ENCODE results near the gene LPIN1.
A peak's percentile ranks its signal among the peaks of the same experiment; 100 is the strongest.
"Not testable (repeated sequence)": the region's sequence is repeated elsewhere in the genome, so short reads cannot be mapped to it uniquely, and the experiment has no call there.

Gene LPIN1

DNA sequence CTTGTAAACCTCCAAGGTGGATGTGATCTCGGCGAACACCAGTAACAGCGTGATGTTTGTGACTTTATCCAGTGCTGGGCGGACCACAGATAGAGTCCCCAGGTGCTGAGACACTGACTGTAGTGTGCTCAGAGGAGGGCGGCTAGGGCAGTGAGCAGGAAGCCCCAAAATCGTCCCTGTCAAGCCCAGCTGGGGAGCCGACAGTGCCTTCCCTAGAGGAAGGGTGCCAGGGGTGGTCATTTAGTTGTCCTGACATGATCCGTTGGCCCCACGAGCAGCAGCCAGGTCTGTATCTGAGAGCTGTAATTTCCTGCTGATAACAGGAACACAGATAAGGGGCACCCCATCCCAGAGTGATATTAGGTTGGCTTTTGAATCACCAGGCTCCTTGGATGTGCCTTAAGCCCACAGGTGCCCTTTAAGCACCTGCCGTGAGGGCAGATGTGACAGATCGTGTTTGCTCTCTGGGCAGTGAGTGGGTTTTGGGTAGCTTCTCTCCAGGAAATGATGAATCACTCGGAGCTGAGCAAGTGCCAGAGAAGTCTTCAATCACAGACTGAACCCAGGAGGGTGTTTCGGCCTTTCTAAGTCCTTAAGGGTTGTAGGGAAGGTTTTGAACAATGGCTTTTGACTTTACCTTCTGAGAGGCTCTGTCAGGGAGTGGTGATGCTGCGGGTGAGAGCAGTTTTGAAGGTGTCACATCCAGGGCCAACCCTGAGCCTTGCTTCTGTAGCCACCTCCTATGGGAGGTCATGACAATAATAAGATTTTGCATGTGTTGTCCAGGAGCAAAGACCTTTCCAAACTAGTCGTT, 7.7 kb downstream of the LPIN1 start:
- in situ Hi-C loops (cut with MboI; ENCODE audit: low pct_unique_long_range_greater_than_20kb, low sequenced_read_pairs) = no loop called here
- peak; percentile 65 for DNase-seq

DNA sequence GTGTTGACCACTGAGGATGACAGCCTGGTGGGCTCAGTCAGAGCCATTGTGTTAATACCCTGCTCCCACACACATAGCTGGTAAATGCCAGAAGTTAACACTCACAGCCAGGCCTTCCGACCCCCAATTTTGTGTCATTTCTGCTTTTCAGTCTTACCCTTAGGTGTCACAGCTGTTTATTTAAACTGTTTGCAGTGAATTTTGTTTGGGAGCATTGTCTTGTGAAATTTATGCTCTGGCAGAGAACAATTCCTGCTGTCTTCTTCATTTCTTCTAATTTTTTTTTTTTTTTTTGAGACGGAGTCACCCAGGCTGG, 8.2 kb downstream of the LPIN1 start:
- no peak for DNase-seq
- in situ Hi-C loops (cut with MboI; ENCODE audit: low pct_unique_long_range_greater_than_20kb, low sequenced_read_pairs) = no loop called here

DNA sequence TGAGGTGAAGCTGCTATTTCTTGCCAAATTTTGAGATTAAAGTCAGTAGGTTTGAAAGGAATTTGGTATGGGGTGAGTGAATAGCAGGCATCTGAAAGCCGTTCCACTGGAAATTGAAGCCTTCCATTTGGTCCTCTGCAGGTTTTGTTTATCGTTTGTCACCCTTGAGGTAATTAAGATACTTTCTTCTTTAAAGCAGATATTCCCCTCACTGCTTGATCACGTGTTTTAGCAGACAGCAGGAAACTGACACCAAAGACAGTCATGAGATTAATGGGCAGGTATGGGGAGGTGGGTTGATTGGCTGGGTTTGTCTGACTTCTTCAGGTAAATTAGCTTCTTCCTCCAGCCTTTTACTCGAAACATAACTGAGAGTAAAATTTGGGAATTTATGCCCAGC, 10.7 kb downstream of the LPIN1 start:
- in situ Hi-C loops (cut with MboI; ENCODE audit: low pct_unique_long_range_greater_than_20kb, low sequenced_read_pairs) = no loop called here
- no peak for DNase-seq

DNA sequence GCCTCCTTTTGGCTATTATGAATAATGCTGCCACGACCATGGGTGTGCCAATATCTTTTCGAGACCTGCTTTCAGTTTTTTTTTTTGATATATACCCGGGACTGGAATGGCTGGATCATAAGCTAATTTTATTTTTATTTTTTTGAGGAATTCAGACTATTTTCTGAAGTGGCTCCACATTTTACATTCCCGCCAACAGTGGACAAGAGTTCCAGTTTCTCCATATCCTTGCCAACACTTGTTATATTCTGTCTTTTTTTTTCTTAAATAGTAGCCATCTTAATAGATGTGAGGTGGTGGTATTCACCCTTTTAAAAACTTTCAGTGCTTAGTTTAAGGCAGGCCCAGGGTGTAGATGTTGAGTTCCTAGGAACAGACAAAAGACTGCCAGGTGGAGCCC, 11.8 kb downstream of the LPIN1 start:
- no peak for DNase-seq
- in situ Hi-C loops (cut with MboI; ENCODE audit: low pct_unique_long_range_greater_than_20kb, low sequenced_read_pairs) = no loop called here

DNA sequence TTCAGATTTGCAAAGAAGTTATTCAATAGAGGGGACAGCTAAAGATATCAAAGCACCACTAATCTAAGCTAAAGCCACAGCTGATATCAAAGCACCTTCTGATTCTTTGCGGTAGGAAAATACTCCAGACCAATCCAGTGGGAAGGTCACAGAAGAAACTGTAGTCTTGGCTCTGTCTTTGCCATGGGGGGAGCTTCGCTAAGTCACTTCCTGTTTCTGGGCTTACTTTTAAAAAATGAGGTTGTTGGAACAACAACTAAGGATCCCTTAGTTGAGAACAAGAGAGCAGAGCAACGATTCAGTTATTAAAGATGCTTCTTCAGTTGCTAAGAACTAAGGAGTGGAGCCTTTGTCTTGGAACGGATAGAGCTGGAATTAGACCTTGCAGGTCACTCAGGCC, 12.2 kb downstream of the LPIN1 start:
- in situ Hi-C loops (cut with MboI; ENCODE audit: low pct_unique_long_range_greater_than_20kb, low sequenced_read_pairs) = no loop called here
- no peak for DNase-seq

DNA sequence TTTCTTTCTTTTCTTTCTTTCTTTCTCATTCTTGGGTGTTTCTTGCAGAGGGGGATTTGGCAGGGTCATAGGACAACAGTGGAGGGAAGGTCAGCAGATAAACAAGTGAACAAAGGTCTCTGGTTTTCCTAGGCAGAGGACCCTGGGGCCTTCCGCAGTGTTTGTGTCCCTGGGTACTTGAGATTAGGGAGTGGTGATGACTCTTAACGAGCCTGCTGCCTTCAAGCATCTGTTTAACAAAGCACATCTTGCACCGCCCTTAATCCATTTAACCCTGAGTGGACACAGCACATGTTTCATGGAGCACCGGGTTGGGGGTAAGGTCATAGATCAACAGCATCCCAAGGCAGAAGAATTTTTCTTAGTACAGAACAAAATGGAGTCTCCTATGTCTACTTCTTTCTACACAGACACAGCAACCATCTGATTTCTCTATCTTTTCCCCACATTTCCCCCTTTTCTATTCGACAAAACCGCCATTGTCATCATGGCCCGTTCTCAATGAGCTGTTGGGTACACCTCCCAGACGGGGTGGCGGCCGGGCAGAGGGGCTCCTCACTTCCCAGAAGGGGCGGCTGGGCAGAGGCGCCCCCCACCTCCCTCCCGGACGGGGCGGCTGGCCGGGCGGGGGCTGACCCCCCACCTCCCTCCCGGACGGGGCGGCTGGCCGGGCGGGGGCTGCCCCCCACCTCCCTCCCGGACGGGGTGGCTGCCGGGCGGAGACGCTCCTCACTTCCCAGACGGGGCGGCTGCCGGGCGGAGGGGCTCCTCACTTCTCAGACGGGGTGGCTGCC, 12.9 kb downstream of the LPIN1 start:
- in situ Hi-C loops (cut with MboI; ENCODE audit: low pct_unique_long_range_greater_than_20kb, low sequenced_read_pairs); DNase-seq: not testable (repeated sequence)

DNA sequence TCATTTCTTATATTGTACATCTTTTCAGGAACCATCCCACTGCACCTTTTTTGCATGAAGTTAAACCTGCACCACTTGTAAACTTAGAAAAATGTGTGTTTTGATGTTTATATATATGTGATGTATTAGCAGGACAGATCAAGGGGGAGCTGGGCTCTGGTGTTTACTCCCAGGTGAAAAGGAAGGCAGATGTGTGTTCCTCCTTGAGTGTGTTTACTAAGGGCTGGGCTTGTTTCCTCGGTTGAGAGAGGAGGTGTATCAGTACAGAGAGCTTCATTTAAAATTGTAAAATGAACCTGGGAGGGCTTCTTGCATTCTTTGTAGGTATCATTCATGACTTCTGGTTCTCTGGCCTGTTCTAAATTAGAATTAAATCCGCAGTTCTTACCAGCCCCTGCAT, 14.8 kb downstream of the LPIN1 start:
- in situ Hi-C loops (cut with MboI; ENCODE audit: low pct_unique_long_range_greater_than_20kb, low sequenced_read_pairs) = no loop called here
- no peak for DNase-seq

DNA sequence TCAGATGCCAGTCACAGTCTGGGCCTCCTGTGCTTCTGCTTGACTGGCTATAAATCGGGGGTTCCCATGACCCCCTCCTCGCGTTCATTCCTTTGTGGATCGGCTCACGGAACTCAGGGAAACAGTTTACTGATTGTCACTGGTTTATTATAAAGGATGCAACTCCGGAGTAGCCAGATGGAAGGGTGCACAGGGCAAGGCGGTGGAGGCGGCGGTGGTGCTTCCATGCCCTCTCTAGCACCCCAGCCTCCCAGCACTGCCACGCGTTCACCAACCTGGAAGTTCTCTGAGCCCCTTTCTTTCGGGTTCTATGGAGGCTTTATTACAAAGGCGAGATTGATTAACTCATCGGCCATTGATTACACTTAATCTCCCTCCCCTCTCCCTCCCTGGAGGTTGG, 15.6 kb downstream of the LPIN1 start:
- DNase-seq = no peak
- in situ Hi-C loops (cut with MboI; ENCODE audit: low pct_unique_long_range_greater_than_20kb, low sequenced_read_pairs) = no loop called here

DNA sequence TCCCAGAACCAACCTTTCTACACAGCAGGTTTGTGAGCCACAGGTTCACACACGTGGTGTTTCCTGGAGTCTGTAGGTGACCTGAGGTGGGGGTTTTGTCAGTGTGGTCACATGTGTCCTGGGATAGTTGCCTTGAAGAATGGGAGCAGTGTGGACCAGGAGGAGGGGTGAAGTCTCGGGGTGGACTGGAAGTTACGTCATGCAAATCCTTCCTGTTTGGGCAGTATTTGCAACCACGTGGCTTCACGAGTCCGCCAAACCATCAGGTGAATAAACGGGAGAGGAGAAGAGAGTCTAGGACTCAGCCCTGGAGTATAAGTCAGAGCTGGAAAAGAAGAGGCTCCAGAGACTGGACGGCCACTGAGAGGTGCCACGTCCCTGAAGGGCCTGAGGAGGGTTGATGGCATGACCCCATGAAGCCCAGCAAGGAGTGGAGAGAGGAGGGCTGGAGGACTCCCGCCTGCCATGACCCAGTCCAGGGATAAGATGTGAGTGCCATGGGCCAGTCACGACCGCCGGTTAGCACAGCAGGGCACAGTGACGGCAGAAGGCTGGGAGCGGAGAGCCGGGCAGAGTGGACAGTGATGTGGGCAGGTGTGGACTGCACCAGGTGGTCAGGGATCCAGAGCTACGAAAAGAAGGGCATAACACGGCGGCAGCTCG, 16.5 kb downstream of the LPIN1 start:
- DNase-seq = no peak
- in situ Hi-C loops (cut with MboI; ENCODE audit: low pct_unique_long_range_greater_than_20kb, low sequenced_read_pairs) = no loop called here

DNA sequence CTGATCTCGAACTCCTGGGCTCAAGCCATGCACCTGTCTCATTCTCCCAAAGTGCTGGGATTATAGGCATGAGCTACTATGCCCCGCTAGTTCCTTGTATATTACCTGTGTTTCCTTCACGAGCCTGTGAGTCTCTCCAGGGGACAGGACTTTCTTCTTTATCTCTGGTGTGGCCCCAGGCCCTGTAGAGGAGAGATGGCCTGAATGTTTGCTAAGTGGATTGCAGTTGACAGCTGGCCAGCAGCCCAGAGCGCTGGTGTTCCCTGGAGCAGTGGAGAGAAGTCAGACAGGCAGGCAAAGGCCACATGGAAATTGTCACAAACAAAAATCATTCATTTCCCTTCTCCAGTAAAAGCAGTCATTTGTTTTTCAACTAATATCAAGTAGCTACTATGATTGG, 17.9 kb downstream of the LPIN1 start:
- in situ Hi-C loops (cut with MboI; ENCODE audit: low pct_unique_long_range_greater_than_20kb, low sequenced_read_pairs) = no loop called here
- DNase-seq = no peak

DNA sequence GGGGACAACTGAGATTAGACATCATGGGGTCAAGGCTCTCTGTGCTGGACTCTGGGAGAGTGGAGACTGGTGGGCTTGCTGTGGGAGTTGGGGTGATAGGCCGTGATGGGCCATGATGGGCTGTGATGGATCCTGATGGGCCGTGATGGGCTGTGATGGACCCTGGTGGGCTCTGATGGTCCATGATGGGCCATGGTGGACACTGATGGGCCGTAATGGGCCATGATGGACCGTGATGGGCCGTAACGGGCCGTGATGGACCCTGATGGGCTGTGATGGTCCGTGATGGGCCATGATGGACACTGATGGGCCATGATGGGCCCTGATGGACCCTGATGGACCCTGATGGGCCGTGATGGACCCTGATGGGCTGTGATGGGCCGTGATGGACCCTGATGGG, 18.5 kb downstream of the LPIN1 start:
- in situ Hi-C loops (cut with MboI; ENCODE audit: low pct_unique_long_range_greater_than_20kb, low sequenced_read_pairs) = no loop called here
- DNase-seq = no peak

DNA sequence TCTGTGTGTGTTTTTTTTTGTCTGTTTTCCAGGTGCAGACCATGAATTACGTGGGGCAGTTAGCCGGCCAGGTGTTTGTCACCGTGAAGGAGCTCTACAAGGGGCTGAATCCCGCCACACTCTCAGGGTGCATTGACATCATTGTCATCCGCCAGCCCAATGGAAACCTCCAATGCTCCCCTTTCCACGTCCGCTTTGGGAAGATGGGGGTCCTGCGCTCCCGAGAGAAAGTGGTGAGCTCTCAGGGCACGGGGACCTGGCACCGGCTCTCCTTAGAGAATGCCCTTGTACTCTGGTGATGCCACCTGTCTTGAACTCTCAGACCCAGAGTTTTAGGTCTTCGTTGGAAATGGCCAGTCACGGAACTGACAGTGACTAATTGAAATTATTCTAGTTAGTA, 19.1 kb downstream of the LPIN1 start:
- in situ Hi-C loops (cut with MboI; ENCODE audit: low pct_unique_long_range_greater_than_20kb, low sequenced_read_pairs) = no loop called here

DNA sequence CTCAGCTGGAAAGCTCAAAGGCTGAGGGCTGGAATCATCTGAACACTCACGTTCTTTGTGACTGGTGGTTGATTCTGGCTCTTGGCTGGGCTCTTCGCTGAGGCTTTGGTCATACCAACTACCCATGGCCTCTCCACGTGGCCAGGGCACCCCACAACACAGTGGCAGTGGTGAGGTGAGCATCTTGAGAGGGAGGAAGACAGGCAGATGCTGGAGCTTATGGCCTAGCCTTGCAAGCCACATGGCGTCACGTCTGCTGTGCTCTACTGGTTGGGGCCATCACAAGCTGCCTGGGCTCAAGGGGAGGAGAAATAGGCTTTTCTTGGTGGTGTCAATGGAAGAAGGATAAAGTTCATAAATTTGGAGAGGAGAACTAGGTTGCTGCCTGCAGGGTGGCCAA, 19.6 kb downstream of the LPIN1 start:
- in situ Hi-C loops (cut with MboI; ENCODE audit: low pct_unique_long_range_greater_than_20kb, low sequenced_read_pairs) = no loop called here
- DNase-seq = no peak

More for the DNA sequence above, 19.1 kb downstream of the LPIN1 start:
- no peak for DNase-seq

DNA sequence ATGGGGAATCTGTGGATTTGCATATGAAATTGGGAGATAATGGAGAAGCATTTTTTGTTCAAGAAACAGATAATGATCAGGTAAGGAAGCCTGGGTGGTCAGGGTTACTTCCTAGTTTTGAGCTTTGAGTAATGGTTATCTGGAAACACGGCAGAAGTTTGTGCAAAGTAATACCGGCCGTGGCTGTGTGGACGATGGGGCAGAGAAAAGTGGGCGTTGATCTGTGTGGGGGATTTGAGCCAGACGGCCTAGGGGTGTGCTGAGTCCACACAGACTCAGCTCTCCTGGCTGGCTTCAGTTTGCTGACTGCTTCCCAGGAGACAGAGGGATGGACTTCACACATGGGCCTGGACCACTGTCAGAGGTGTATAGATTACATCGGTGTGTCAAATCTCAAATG, 21.3 kb downstream of the LPIN1 start:
- in situ Hi-C loops (cut with MboI; ENCODE audit: low pct_unique_long_range_greater_than_20kb, low sequenced_read_pairs) = no loop called here
- peak; percentile 46 for DNase-seq

DNA sequence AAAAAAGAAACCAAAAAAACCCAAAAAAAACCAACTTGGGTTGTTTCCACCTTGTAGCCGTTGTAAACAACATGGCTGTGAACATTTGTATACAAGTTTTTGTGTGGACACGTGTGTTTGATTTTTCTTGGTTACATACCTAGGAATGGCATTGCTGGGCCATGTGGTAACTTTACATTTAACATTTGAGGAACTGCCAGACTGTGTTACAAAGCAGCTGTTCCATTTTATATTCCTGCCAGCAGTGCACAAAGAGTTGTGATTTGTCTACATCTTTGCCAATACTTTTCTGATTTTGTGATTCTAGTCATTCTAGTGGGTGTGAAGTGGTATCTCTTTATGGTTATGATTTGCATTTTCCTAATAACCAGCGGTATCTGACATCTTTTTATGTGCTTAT, 22.5 kb downstream of the LPIN1 start:
- DNase-seq = no peak
- in situ Hi-C loops (cut with MboI; ENCODE audit: low pct_unique_long_range_greater_than_20kb, low sequenced_read_pairs) = no loop called here

DNA sequence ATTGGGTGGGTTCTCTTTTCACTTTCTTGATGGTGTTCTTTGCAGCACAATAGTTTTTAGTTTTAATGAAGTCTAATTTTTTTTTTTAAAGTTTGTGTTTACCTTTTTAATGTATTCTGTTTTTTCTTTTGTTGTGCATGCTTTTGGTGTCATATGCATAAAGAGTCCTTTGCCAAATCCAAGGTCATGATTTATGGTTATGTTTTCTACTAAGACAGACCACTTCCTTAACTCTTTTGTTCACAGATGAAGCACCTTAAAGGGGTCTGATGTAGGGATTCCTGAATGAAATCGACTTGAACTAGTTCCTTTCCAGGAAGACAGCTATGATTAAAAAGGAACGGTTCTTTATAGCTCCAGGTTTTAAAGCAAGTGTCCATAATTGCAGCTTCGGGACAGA, 23.1 kb downstream of the LPIN1 start:
- no peak for DNase-seq
- in situ Hi-C loops (cut with MboI; ENCODE audit: low pct_unique_long_range_greater_than_20kb, low sequenced_read_pairs) = no loop called here

DNA sequence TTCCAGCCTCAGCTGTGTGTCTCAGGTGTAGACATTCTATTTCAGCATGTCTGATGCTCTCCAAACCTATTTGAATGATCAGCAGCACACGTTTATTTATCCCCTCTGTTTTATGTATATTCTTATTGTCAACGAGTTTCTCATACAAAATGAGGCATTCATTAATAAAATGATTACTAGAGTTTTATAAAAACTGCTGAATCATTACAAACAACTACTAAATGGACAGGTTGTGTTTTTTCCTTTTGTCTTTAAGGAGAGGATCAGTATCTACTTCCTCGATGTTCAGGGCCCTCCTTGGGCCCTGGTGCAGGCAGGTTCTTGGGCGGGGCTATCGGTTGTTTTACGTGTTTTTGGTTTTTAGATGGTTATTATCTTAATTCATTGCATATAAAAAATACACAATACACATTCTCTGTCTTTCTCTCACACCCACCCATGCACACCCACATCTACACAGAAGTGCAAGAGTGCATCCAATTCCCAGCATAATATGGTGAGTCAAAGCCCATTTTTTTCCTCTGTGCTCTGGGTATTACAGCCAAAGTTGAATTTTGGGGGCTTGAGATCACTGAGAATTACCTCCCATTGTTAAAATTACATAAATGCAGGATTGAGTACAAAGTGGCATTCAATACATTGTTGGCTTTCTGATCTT, 24.2 kb downstream of the LPIN1 start:
- in situ Hi-C loops (cut with MboI; ENCODE audit: low pct_unique_long_range_greater_than_20kb, low sequenced_read_pairs) = no loop called here

DNA sequence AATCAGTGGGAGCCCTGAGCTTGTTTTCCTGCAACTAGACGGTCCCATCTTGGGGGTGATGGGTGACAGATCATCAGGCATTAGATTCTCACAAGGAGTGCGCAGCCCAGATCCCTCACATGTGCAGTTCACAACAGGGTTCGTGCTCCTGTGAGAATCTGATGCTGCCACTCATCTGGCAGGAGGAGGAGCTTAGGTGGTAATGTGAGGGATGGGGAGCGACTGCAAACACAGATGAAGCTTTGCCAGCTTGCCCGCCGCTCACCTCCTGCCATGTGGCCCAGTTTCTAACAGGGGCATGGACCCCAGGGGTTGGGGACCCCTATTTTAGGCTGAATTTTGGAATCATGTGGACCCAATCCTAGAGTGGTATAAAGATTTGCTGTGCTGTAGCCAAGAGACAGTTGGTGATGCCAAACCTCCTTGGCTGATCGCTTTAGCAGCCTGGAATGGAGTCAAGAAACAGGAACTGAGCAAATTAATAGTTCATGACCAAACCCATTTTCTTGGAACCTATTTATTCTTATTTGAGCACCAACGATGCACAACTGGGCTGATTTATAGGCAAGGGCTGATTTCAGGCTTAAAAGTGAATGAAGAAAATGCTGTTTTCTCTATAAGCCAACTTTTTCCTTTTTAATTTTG, 25.7 kb downstream of the LPIN1 start:
- DNase-seq = no peak
- in situ Hi-C loops (cut with MboI; ENCODE audit: low pct_unique_long_range_greater_than_20kb, low sequenced_read_pairs) = no loop called here

More for the DNA sequence above, 24.2 kb downstream of the LPIN1 start:
- DNase-seq = no peak

DNA sequence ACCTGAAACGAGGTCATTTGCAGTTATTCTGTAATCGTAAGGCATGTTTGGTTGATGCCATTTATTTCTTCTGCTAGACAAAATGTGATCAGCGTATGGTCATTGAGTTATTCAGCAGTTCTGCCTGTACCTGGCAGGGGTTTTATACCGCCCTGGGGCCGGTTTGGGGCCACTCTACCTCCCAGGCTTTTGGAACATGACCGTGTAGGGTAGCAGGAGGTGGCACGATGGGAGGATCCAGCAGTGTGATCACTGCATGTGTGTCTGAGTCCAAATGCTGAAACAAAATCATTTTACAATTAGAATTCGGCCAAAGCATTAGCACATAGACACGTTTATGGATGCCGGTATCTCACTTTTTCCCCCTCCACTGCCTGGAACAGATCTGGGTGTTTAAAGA, 26.7 kb downstream of the LPIN1 start:
- no peak for DNase-seq
- in situ Hi-C loops (cut with MboI; ENCODE audit: low pct_unique_long_range_greater_than_20kb, low sequenced_read_pairs) = no loop called here

Measured in KBM-7 (cell line).